ENCODE results near the gene MCC.

DNA sequence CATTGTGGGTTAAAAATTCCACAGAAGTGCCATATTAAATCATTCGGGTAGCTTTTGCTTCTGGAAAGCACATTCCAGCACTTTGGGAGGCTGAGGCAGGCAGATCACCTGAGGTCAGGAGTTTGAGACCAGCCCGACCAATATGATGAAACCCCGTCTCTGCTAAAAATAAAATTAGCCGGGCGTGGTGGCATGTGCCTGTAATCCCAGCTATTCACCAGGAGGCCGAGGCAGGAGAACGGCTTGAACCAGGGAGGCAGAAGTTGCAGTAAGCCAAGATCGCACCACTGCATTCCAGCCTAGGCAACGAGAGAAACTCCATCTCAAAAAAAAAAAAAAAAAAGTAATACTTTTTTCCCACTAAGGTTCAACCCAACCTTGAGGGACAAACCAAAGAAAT, 243.3 kb downstream of the MCC start:
- TF ChIP-seq CTCF (IDR thresholded peaks at IDR 0.05) (no peak), POLR2A (IDR thresholded peaks at IDR 0.05) (no peak)

Data from breast epithelium (tissue), 3 donors.